Omental fat pad (tissue), 4 donors: Measurements from ENCODE around the gene KRT76. TPM values are rescaled to one million over a fixed set of nuclear protein-coding genes. Genes with fewer than 3 reads are reported as not detected.

Source experiments
- ATAC-seq: fragments of 150-250 bp; one replicate; pipeline ENCODE4 v1.9.1; 2016; ENCODE audit warnings: mild to moderate bottlenecking, moderate library complexity; ENCODE audit not compliant: low FRiP score
- DNase-seq: peaks from one replicate; pipeline ENCODE4 v3.0.0-alpha.2; 2019; ENCODE audit warnings: low spot score
- total RNA-seq, 4 donors: library from RNA; depleted of rRNA; stranded (reverse); fragments of >200 nt; gene quantifications; one replicate each; pipeline ENCODE4 v1.1.0, GENCODE V29; 2016
- TF ChIP-seq, protein P1 (sequence below), 3 donors: fragments of 450-650 bp; IDR thresholded peaks; one replicate each; pipeline ENCODE4 v1.5.1; 2016 to 2017; ENCODE audit warnings: antibody characterized with exemption in 3 of 3, mild to moderate bottlenecking in 3 of 3, moderate library complexity in 2 of 3

KRT76 gene
- total RNA-seq, 4 donors from 2014 or later: not detected

DNA sequence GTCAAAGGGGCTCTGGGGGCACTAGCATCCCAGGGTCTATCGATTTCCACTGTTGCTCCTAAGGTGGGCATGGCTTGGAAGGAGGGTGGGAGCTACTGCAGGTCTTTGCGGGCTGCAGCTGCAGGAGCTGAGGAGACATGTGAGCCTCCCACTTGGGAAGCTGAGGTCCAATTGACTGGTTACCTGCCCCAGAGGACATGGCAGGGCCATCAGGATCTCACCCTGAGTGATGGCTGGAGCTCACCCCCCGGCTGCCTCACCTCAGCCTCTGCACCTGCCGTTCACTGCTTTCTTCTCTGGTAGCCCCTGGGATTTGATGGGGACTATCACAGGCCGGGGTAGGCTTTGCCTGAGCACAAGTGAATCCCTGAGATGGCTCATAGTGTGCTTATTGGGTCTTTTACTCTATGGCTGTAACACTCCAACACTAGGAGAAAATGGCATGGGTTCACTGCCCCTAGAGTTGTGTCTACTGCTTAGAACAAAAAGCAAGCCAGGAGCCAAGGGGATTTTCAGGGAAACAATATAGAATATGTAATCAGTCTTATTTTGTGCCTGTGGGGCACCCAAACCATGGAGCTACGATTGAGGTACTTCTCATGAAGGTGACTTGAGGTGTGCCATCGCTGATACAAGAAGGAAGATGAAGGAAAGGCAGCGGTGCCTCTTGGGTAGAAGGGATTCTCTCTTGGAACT lies 40.0 kb upstream of the KRT76 start:
- no peak for ATAC-seq
- no peak for DNase-seq
- TF ChIP-seq, protein P1, sequence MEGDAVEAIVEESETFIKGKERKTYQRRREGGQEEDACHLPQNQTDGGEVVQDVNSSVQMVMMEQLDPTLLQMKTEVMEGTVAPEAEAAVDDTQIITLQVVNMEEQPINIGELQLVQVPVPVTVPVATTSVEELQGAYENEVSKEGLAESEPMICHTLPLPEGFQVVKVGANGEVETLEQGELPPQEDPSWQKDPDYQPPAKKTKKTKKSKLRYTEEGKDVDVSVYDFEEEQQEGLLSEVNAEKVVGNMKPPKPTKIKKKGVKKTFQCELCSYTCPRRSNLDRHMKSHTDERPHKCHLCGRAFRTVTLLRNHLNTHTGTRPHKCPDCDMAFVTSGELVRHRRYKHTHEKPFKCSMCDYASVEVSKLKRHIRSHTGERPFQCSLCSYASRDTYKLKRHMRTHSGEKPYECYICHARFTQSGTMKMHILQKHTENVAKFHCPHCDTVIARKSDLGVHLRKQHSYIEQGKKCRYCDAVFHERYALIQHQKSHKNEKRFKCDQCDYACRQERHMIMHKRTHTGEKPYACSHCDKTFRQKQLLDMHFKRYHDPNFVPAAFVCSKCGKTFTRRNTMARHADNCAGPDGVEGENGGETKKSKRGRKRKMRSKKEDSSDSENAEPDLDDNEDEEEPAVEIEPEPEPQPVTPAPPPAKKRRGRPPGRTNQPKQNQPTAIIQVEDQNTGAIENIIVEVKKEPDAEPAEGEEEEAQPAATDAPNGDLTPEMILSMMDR (IDR thresholded peaks at IDR 0.05): no peak

GRCh38 chr12:52815676-52816588 lies 38.8 kb upstream of the KRT76 start:
- TF ChIP-seq, protein P1 (IDR thresholded peaks at IDR 0.05): no peak
- ATAC-seq (no peak), DNase-seq (no peak)

GRCh38 chr12:52815161-52815560 lies 38.0 kb upstream of the KRT76 start:
- DNase-seq: no peak
- TF ChIP-seq, protein P1 (IDR thresholded peaks at IDR 0.05): no peak
- ATAC-seq: no peak

GRCh38 chr12:52814710-52815155 lies 37.6 kb upstream of the KRT76 start:
- ATAC-seq (no peak), DNase-seq (no peak)
- TF ChIP-seq, protein P1 (IDR thresholded peaks at IDR 0.05): no peak

GRCh38 chr12:52813885-52814709 lies 37.0 kb upstream of the KRT76 start, which contains the start of gene KRT4:
TSS of gene KRT4 (minus strand) at chr12:52814116. CDS start at chr12:52814058, 58 bp downstream.
- ATAC-seq (no peak), DNase-seq (no peak)
- TF ChIP-seq, protein P1 (IDR thresholded peaks at IDR 0.05): no peak

DNA sequence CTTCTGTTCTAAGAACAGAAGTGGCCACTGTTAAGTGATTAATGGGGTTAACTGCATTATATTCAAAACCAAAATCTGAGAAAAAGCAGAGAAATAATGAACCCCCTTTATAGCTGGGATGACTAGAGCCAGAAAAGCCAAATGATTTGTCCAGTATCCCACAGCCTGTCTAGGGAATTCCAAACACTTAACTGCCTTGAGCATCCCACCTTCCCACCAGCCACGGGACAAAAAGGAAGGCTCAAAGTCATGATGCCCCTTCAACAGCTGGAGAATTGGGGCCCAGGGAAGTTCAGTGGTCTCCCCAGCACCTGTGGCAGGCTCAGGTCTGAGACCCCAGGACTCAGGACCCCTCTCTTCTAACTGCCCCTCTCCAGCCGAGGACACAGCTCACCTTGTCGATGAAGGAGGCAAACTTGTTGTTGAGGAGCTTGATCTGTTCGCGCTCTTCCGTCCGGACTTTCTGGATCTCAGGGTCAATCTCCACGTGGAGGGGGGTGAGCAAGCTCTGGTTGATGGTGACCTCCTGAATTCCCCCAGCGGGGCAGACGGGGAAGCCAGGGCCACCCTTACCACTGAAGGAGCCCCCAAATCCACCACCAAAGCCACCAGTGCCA lies 36.2 kb upstream of the KRT76 start:
- TF ChIP-seq, protein P1 (IDR thresholded peaks at IDR 0.05): no peak
- no peak for DNase-seq
- ATAC-seq: no peak
